Ishikawa (cell line): ENCODE data around the gene VWA3B.

ENCODE experiments used
- CEBPB ChIP-seq: IDR thresholded peaks from 2 replicates; pipeline ENCODE4 v1.6.1; 2012
- CREB1 ChIP-seq: IDR thresholded peaks from 2 replicates; pipeline ENCODE4 v1.6.1; 2012; ENCODE audit warnings: low read depth
- EGR1 ChIP-seq: IDR thresholded peaks from 2 replicates; pipeline ENCODE4 v1.6.1; 2012
- EP300 ChIP-seq: IDR thresholded peaks from 2 replicates; pipeline ENCODE4 v1.6.1; 2012; ENCODE audit warnings: borderline replicate concordance
- FOXM1 ChIP-seq: IDR thresholded peaks from 2 replicates; pipeline ENCODE4 v1.6.1; 2012; ENCODE audit warnings: low read depth, borderline replicate concordance
- NFIC ChIP-seq: IDR thresholded peaks from 2 replicates; pipeline ENCODE4 v1.6.1; 2012
- RAD21 ChIP-seq: IDR thresholded peaks from 2 replicates; pipeline ENCODE4 v1.6.1; 2012; ENCODE audit warnings: low read depth
- TAF1 ChIP-seq: IDR thresholded peaks from 2 replicates; pipeline ENCODE4 v1.6.1; 2012; ENCODE audit warnings: low read depth, mild to moderate bottlenecking
- TCF12 ChIP-seq: IDR thresholded peaks from 2 replicates; pipeline ENCODE4 v1.6.1; 2012; ENCODE audit warnings: low read depth
- TEAD4 ChIP-seq: IDR thresholded peaks from 2 replicates; pipeline ENCODE4 v1.6.1; 2012
- YY1 ChIP-seq: IDR thresholded peaks from 2 replicates; pipeline ENCODE4 v1.6.1; 2012; ENCODE audit warnings: low read depth
- ZBTB7A ChIP-seq: IDR thresholded peaks from 2 replicates; pipeline ENCODE4 v1.6.1; 2012; ENCODE audit warnings: low read depth
- TF ChIP-seq, protein P1 (sequence below): IDR thresholded peaks from 2 replicates; pipeline ENCODE4 v1.6.1; 2012; ENCODE audit warnings: low read depth, mild to moderate bottlenecking
- TF ChIP-seq, protein P2 (sequence below): IDR thresholded peaks from 2 replicates; pipeline ENCODE4 v1.6.1; 2012
- TF ChIP-seq, protein P3 (sequence below): IDR thresholded peaks from 2 replicates; pipeline ENCODE4 v1.6.1; 2012

Gene VWA3B

DNA sequence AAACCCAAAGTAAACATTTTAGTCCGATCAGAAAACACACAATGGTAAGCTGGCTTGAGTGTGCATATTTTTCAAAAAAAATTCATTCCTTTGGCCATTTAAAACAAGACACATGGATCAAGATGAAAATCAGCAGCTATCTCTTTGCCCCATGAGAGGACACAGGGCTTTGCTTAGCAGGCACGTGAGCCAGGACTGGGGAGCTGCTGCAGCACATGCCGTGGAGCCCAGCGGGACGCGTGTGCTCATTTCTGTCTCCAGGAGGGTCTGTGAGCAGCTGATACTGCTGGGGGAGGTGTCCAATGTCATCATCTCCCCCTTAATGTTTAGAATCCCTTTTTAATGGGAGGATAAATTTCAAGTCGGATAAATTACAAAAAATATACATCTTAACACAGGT is 209.5 kb downstream of the VWA3B start:
- TF ChIP-seq, protein P1, sequence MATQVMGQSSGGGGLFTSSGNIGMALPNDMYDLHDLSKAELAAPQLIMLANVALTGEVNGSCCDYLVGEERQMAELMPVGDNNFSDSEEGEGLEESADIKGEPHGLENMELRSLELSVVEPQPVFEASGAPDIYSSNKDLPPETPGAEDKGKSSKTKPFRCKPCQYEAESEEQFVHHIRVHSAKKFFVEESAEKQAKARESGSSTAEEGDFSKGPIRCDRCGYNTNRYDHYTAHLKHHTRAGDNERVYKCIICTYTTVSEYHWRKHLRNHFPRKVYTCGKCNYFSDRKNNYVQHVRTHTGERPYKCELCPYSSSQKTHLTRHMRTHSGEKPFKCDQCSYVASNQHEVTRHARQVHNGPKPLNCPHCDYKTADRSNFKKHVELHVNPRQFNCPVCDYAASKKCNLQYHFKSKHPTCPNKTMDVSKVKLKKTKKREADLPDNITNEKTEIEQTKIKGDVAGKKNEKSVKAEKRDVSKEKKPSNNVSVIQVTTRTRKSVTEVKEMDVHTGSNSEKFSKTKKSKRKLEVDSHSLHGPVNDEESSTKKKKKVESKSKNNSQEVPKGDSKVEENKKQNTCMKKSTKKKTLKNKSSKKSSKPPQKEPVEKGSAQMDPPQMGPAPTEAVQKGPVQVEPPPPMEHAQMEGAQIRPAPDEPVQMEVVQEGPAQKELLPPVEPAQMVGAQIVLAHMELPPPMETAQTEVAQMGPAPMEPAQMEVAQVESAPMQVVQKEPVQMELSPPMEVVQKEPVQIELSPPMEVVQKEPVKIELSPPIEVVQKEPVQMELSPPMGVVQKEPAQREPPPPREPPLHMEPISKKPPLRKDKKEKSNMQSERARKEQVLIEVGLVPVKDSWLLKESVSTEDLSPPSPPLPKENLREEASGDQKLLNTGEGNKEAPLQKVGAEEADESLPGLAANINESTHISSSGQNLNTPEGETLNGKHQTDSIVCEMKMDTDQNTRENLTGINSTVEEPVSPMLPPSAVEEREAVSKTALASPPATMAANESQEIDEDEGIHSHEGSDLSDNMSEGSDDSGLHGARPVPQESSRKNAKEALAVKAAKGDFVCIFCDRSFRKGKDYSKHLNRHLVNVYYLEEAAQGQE = no peak
- TF ChIP-seq TEAD4 (no peak), EGR1 (no peak), NFIC (no peak), CEBPB (no peak), EP300 (no peak)

DNA sequence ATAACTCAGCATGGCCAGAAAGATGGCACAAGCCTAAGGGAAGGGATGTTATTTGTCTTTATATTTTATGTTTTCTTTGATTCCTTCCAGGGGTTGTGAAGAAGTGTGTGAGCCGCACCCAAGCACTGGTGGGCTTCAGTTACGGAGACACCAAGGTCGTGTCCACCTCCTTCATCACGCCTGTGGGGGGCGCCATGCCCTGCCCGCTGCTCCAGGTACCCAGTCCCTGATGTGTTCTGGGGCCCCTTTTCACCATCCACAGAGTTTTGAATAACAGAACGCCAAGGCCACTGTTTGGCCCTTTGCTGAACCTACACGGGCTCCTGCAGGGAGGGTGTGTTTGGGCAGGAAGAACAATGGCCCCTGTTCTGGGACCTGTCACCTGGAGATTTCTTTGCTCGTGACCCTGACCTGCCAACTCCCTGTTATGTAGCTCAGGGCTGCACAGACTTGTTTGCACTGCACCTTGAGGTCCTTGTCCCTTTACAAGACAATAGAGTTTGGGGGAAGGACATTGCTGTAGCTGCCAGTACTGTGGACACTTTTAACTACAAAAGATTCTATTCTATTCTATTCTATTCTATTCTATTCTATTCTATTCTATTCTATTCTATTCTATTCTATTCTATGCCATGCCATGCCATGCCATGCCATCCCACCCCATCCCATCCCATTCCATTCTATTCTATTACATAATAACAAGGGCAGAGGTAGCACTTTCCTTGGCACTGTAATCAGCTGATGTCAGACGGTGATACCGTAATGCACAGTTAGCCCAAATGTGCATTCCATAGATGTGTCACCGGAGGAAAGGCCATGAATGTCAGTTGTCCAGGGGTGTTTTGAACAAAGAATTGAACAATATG is 211.1 kb downstream of the VWA3B start:
- TF ChIP-seq TAF1 = no peak
- TF ChIP-seq EGR1 = no peak

DNA sequence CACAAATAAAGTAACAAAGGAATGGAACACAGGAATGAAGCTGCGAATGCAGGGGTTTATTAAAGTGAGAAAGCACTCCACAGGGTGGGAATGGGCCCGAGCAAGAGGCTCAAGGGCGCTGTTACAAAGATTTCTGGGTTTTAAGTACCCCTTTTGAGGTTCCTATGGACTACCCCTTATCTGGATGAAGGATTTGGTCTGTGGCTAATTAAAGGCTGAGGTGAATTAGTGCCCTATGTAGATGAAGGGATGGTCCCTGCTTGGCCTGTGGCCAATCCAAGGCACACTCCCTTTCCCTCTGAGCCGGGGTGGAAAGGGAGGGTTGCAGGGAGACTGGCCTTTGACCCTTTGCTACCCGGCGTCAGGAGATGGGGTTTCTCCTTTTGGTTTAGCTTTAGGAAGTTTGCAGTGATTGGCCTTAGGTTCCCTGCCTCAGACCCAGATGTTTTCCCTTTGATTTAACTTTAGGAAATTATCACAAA is 211.8 kb downstream of the VWA3B start:
- TF ChIP-seq, protein P2, sequence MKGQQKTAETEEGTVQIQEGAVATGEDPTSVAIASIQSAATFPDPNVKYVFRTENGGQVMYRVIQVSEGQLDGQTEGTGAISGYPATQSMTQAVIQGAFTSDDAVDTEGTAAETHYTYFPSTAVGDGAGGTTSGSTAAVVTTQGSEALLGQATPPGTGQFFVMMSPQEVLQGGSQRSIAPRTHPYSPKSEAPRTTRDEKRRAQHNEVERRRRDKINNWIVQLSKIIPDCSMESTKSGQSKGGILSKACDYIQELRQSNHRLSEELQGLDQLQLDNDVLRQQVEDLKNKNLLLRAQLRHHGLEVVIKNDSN = no peak
- TF ChIP-seq TEAD4 (no peak), RAD21 (no peak), CREB1 (no peak), NFIC (no peak), ZBTB7A (no peak), CEBPB (no peak), EP300 (no peak), TAF1 (no peak)

DNA sequence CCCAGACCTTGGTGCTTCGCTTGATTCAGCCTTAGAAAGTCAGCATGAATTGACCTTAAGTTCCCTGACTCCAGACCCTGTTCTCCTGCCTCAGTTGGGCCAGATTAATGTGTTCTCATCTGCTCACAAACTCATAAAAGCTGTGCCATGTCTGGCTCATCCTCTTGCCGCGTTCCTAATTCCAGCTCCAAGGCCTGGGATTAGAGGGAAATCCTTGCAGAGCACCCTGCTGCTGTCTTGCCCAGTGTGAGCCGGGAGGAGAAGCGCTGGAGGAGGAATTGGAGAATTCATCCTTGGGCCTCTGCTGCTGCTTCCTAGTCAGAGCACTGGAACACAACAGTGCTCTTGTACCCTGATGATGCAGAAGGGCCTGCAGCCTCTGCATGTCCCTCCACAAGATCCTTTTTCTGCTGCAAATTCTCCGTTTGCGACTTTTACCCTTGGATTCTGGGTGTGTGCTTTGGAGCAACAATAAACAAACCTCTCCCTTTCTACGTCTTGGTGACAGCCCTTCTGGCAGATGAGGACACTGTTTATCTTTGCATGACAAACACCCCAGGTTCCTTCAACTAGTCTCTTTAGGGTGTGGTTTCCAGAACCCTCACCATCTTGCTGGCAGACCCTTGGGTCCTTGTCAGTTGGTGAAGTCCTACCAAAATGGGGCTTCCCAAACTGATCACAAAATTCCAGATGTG is 212.4 kb downstream of the VWA3B start:
- TF ChIP-seq FOXM1 = no peak
- no peak for TF ChIP-seq CREB1
- no peak for TF ChIP-seq NFIC
- TF ChIP-seq EP300 = no peak
- no peak for TF ChIP-seq TCF12
- no peak for TF ChIP-seq TEAD4
- TF ChIP-seq CEBPB = no peak
- no peak for TF ChIP-seq RAD21
- TF ChIP-seq ZBTB7A = no peak
- no peak for TF ChIP-seq YY1
- TF ChIP-seq TAF1 = no peak
- TF ChIP-seq, protein P1 = no peak
- no peak for TF ChIP-seq EGR1
- TF ChIP-seq, protein P3, sequence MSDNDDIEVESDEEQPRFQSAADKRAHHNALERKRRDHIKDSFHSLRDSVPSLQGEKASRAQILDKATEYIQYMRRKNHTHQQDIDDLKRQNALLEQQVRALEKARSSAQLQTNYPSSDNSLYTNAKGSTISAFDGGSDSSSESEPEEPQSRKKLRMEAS = no peak
- TF ChIP-seq, protein P2 = no peak

DNA sequence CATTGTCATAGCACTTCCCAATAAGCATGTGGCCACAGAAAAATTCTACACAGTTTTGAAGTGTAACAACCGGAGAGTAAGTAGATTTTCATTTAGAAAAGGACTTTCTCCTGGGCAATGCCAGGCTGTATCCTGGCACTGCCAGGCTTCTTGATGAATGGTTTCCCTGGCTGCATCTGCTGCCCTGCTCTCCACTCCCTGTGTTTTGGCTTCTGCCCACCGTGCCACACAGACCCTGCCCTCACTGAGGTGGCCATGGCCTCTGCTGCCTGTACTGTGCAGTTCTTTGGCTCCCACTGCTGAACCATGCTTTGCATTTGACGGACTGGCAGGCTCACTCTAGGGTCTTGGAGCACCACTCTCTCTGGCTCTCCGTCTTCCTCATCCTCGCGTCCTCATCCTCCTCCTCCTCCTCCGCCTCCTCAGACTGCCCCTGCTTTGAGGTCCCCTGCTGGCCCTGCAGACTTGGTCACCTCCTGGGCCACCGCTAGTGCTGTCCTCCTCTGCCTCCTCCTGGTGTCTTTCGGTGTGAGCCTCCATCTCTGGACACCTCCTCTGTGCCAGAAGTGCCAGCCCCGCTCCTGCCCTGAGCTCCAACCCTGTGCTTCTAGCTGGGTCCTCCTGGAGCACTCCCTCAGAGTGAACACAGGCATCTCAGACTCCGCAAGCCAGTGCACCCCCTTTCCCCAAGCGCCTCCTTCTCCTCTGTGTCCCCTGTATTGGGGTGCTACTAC is 213.3 kb downstream of the VWA3B start:
- TF ChIP-seq, protein P3 = no peak
- no peak for TF ChIP-seq TEAD4
- TF ChIP-seq EP300 = no peak
- TF ChIP-seq, protein P2 = no peak
- TF ChIP-seq ZBTB7A = no peak
- TF ChIP-seq CREB1 = no peak
- TF ChIP-seq, protein P1 = no peak
- no peak for TF ChIP-seq FOXM1
- TF ChIP-seq TCF12 = no peak
- no peak for TF ChIP-seq EGR1
- TF ChIP-seq CEBPB = no peak
- no peak for TF ChIP-seq RAD21
- TF ChIP-seq YY1 = no peak
- no peak for TF ChIP-seq NFIC
- no peak for TF ChIP-seq TAF1
